ENCODE results near the gene USP40. TPM values are rescaled to one million over a fixed set of nuclear protein-coding genes. Genes with fewer than 3 reads are reported as not detected.

USP40 gene
- total RNA-seq, 1 experiment from 2014 or later, result 10.3 TPM

- TF ChIP-seq, protein P1, sequence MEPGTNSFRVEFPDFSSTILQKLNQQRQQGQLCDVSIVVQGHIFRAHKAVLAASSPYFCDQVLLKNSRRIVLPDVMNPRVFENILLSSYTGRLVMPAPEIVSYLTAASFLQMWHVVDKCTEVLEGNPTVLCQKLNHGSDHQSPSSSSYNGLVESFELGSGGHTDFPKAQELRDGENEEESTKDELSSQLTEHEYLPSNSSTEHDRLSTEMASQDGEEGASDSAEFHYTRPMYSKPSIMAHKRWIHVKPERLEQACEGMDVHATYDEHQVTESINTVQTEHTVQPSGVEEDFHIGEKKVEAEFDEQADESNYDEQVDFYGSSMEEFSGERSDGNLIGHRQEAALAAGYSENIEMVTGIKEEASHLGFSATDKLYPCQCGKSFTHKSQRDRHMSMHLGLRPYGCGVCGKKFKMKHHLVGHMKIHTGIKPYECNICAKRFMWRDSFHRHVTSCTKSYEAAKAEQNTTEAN (CRISPR knock-in tag; IDR thresholded peaks at IDR 0.05), result no peak
- TF ChIP-seq, protein P2, sequence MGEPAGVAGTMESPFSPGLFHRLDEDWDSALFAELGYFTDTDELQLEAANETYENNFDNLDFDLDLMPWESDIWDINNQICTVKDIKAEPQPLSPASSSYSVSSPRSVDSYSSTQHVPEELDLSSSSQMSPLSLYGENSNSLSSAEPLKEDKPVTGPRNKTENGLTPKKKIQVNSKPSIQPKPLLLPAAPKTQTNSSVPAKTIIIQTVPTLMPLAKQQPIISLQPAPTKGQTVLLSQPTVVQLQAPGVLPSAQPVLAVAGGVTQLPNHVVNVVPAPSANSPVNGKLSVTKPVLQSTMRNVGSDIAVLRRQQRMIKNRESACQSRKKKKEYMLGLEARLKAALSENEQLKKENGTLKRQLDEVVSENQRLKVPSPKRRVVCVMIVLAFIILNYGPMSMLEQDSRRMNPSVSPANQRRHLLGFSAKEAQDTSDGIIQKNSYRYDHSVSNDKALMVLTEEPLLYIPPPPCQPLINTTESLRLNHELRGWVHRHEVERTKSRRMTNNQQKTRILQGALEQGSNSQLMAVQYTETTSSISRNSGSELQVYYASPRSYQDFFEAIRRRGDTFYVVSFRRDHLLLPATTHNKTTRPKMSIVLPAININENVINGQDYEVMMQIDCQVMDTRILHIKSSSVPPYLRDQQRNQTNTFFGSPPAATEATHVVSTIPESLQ (CRISPR knock-in tag; IDR thresholded peaks at IDR 0.05), result no peak
- TF ChIP-seq ZNF416 (CRISPR knock-in tag; IDR thresholded peaks at IDR 0.05) (no peak), PRRX2 (CRISPR knock-in tag; IDR thresholded peaks at IDR 0.05) (no peak), CDX4 (CRISPR knock-in tag; IDR thresholded peaks at IDR 0.05; ENCODE audit: borderline replicate concordance) (no peak), ZNF671 (CRISPR knock-in tag; IDR thresholded peaks at IDR 0.05) (no peak), ZSCAN18 (CRISPR knock-in tag; IDR thresholded peaks at IDR 0.05) (no peak), ESRRA (CRISPR knock-in tag; IDR thresholded peaks at IDR 0.05; ENCODE audit: borderline replicate concordance) (no peak)
- TF ChIP-seq, protein P3, sequence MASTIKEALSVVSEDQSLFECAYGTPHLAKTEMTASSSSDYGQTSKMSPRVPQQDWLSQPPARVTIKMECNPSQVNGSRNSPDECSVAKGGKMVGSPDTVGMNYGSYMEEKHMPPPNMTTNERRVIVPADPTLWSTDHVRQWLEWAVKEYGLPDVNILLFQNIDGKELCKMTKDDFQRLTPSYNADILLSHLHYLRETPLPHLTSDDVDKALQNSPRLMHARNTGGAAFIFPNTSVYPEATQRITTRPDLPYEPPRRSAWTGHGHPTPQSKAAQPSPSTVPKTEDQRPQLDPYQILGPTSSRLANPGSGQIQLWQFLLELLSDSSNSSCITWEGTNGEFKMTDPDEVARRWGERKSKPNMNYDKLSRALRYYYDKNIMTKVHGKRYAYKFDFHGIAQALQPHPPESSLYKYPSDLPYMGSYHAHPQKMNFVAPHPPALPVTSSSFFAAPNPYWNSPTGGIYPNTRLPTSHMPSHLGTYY (CRISPR knock-in tag; IDR thresholded peaks at IDR 0.05), result no peak
- TF ChIP-seq, protein P4, sequence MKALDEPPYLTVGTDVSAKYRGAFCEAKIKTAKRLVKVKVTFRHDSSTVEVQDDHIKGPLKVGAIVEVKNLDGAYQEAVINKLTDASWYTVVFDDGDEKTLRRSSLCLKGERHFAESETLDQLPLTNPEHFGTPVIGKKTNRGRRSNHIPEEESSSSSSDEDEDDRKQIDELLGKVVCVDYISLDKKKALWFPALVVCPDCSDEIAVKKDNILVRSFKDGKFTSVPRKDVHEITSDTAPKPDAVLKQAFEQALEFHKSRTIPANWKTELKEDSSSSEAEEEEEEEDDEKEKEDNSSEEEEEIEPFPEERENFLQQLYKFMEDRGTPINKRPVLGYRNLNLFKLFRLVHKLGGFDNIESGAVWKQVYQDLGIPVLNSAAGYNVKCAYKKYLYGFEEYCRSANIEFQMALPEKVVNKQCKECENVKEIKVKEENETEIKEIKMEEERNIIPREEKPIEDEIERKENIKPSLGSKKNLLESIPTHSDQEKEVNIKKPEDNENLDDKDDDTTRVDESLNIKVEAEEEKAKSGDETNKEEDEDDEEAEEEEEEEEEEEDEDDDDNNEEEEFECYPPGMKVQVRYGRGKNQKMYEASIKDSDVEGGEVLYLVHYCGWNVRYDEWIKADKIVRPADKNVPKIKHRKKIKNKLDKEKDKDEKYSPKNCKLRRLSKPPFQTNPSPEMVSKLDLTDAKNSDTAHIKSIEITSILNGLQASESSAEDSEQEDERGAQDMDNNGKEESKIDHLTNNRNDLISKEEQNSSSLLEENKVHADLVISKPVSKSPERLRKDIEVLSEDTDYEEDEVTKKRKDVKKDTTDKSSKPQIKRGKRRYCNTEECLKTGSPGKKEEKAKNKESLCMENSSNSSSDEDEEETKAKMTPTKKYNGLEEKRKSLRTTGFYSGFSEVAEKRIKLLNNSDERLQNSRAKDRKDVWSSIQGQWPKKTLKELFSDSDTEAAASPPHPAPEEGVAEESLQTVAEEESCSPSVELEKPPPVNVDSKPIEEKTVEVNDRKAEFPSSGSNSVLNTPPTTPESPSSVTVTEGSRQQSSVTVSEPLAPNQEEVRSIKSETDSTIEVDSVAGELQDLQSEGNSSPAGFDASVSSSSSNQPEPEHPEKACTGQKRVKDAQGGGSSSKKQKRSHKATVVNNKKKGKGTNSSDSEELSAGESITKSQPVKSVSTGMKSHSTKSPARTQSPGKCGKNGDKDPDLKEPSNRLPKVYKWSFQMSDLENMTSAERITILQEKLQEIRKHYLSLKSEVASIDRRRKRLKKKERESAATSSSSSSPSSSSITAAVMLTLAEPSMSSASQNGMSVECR (CRISPR knock-in tag; IDR thresholded peaks at IDR 0.05; ENCODE audit: borderline replicate concordance), result no peak
Observed at GRCh38 chr2:233588400-233588799, 21.8 kb upstream of the USP40 start (continued).

- POLR2A ChIA-PET, result interaction anchor here (0.6 kb wide), 1 partner anchor 102 kb away, joined by 3 read pairs; no protein-coding TSS in a partner anchor
- Mint-ChIP-seq H3K4me3 (peak overlapping the region; percentile 16; the same call in 1 of the 2 replicates), H3K4me1 (peaks cover 17% of the 10 kb centered on the region), H3K9me3 (peaks cover 17% of the 10 kb centered on the region), H3K27me3 (ENCODE audit: low read depth) (no peaks in the 10 kb centered on the region), H3K36me3 (peaks cover 11% of the 10 kb centered on the region), H3K27ac (no peak overlapping the region)
- DNase-seq (ENCODE audit: low spot score), result no peak
- CTCF ChIA-PET, result no interaction called here
- ATAC-seq, result no peak
- TF ChIP-seq FOXK1 (CRISPR knock-in tag; IDR thresholded peaks at IDR 0.05), result no peak
- no peak for TF ChIP-seq ZSCAN18 (CRISPR knock-in tag; IDR thresholded peaks at IDR 0.05)
- no peak for TF ChIP-seq SP1 (CRISPR knock-in tag; conservative IDR thresholded peaks at IDR 0.05)
- TF ChIP-seq MLX (CRISPR knock-in tag; IDR thresholded peaks at IDR 0.05), result no peak
- no peak for TF ChIP-seq ZNF138 (CRISPR knock-in tag; conservative IDR thresholded peaks at IDR 0.05)
- no peak for TF ChIP-seq SMAD4 (CRISPR knock-in tag; IDR thresholded peaks at IDR 0.05)
- TF ChIP-seq ZBTB21 (CRISPR knock-in tag; IDR thresholded peaks at IDR 0.05; ENCODE audit: borderline replicate concordance), result no peak
- TF ChIP-seq NFE2L1 (CRISPR knock-in tag; IDR thresholded peaks at IDR 0.05), result no peak
- no peak for TF ChIP-seq ZNF416 (CRISPR knock-in tag; IDR thresholded peaks at IDR 0.05)
- TF ChIP-seq AFF4 (CRISPR knock-in tag; IDR thresholded peaks at IDR 0.05; ENCODE audit: borderline replicate concordance), result no peak
Observed at GRCh38 chr2:233584210-233584609, 17.6 kb upstream of the USP40 start.
